GM19035 (cell line): ENCODE data around the gene RBPJ.
"Not testable (repeated sequence)": the region's sequence is repeated elsewhere in the genome, so short reads cannot be mapped to it uniquely, and the experiment has no call there.

Source experiments
- ATAC-seq: cut with Tn5 transposase; IDR thresholded peaks from one replicate; pipeline ENCODE4 v1.9.1; 2021; ENCODE audit not compliant: unreplicated experiment

Gene RBPJ

DNA sequence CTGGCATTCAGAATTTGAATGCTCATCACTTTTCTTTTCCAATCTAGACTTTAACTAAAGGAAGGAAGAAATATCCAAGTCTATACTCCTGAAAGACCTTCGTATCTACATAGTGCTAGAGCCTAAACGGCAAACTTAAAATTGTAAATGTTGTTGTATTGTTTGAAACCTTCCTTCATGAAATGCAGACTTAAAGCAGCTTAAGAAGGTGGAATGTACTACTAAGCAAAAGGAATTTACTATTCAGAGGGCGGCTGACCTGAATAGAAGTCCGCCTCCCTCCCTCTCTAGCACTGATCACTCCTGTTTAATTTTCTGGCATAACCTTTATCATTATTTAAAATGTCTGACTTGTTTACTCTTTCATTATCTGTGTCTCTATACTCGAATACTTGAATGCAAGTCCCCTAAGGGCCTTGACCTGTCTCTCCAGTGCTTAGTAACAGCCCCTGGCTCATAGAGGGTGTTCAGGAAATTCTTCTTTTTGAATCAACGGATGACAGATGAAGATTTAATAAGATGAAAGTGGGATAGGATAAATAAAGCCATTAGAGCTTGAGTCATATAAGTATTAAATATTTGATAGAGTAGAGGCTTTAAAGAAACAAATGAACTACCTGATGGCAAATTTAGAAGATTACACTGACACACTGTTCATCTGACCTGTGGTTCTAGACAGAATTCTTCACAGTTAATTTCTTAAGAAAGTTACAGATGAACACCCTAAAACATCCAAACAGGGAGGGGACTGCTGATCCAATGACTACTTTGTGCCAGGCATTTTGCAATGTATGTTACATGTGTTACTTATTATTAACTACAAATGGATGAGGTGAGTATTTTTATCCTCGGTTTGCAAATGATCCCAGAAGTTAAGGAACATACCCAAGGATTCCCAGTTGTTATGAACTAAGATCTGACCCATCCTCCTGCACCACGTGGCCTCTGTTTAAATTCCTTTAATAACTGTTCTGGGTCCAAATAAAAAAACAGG is 20.2 kb upstream of the RBPJ start:
- no peak for ATAC-seq

DNA sequence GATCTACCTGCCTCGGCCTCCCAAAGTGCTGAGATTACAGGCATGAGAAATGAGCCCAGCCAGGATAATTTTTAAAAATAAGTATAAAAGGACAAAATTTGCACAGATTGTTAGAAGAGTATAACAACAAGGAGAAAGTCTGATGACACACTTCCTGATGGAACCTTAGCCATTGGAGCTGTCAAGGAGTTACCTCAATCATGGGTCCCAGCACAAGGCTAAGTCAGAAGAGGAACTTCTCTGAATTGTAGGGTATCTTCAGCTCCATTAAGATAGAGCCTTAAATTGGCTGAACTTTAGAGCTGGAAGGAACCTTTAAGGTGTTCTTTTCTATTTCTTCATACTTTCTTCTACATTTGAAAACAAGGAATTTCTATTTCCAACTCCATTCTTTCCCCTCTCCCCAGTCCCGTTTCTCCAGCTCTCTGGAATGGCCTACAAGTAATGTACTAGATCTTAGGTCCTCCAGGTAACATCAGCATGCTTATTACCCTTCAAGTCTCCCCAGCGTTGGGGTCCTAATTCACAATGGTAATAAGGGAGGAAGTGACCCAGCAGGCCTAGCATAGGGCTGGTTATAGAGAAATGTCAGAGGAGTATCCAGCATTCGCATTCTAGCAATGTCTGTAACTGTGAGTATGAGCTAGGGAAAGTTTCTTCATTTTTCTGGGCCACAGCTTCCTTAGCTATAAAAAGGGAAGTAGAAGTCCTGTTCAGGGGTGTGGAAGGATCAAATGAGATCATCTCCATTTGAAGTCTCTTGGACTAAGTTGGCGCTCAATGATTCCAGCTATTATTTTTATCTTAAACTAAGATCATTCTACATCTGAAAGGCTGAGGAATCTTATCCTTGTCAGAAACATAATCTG is 18.5 kb upstream of the RBPJ start:
- ATAC-seq: no peak

DNA sequence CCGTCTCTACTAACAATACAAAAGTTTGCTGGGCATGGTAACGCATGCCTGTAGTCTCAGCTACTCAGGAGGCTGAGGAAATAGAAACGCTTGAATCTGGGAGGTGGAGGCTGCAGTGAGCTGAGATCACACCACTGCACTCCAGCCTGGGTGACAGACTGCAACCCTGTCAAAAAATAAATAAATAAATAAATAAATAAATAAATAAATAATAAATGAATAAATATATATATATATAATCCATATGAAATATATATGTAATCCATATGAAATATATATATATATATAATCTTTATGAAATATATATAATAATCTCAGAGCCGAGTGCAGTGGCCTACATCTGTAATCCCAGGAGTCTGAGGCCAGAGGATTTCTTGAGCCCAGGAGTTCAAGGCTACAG is 17.8 kb upstream of the RBPJ start:
- no peak for ATAC-seq

DNA sequence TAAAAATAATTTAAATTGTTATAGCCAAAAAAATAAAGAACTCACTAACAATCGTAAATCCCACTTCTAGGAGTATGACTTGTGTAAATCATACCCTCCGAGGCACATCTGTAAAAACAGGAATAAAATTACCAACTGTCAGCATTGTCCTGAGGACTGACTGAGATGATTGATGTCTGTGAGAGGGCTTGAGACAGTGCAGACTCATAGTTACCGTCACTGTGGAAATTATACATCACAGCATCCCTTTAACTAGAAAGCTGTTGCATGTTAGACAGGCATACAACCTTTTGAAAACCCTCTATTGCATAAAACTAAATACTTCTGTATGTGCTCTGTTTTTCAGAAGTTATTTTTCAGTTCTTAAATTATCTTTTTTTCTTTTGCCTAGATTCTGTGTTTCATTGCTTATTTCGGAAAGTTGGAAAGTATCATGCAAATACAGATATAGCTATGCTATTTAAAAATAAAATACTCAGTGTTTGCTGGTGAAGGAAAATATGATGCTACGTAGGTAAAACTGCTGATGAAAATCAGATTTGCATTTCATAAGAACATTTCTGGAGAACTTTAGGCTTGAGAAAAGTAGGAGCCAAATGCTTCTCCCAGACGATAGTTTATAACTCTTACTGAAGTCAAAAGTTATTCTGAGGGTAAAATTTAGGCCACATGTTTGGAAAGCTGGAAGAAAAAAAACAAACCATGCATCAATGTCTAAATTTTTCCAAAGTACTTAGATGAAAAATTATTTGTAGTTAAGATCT is 13.6 kb upstream of the RBPJ start:
- ATAC-seq: no peak

DNA sequence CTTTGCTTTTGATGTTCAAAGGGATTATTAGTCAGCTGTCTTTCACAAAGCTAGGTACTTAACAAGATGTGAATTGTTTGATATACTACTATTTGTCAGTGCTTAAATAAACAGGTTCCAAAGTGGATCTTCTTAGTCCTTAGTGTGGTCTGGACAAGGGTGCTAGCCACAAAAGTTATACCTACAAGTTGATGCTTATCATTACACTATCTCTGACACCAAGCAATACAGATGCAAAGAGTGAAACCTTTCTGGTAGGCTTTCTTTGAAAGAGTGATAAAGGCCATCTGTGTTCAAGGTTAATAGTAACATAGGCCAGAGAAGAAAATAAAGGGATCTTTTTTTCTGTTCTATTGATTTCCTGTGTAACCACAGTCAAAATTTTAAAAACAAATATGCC is 12.2 kb upstream of the RBPJ start:
- no peak for ATAC-seq

DNA sequence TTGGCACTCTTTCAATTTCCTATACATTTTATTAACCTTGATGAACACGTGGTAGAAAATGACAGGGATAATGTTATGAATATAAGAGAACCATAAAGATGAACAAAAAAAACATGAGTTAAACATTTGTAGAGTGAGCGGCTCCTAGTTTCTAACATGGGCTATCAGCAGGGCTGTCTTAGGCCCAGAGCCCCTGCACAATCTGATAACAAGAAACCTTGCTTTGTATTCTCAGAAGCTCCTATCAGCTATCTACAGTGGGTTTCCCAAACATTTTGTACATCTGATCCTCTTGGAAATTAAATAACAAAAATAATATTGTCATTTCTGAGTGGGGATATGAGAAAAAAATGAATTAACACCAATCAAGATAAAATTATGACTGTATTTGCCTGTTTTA is 10.6 kb upstream of the RBPJ start:
- ATAC-seq: no peak

DNA sequence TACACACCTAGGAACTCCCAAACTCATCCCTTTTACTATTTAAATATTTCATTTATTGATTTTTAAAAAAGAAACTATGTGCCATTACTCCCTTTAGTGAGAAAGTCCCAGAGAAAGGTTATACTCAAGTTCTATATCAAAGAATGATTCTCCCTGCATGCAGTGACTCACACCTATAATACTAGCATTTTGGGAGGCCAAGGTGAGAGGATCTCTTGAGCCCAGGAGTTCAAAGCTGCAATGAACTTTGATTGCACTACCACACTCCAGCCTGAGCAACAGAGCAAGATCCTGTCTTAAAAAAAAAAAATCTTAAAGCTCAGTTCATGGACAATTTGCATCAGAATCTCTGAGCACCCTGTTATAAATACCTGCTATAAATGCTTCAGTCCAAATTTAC is 9.2 kb upstream of the RBPJ start:
- ATAC-seq: no peak

DNA sequence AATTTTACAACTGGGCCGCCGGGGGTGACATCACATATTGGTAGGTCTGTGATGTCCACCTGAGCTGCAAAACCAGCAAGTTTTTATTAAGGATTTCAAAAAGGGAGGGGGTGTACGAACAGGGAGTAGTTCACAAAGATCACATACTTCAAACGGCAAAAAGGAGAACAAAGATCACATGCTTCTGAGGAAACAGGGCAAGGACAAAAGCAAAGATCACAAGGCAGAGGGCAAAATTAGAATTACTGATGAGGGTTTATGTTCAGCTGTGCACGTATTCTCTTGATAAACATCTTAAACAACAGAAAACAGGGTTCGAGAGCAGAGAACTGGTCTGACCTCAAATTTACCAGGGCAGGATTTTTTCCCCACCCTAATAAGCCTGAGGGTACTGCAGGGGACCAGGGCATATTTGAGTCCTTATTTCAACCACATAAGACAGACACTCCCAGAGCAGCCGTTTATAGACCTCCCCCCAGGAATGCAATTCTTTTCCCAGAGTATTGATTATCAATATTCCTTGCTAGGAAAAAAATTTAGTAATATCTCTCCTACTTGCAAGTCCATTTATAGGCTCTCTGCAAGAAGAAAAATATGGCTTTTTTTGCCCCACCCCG is 5.4 kb upstream of the RBPJ start:
- ATAC-seq: not testable (repeated sequence)

DNA sequence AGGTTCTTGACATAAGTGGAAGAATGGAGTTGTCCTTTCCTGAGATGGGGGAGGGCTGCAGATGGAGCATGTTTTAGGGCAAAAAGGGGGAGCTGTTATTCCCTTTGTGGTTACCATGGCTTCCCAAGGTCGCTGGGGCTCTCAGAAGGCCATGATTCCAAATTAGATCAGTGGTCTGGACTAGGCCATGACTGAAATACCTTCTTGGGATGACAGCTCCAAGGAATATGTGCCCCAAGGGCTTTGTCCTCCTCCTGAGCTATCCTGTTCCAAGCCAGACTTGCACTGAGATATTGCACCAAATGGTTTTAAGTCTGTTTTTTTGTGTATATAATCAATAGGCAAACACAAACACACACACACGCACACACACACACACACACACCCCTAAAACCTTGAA is 3.0 kb upstream of the RBPJ start:
- no peak for ATAC-seq

DNA sequence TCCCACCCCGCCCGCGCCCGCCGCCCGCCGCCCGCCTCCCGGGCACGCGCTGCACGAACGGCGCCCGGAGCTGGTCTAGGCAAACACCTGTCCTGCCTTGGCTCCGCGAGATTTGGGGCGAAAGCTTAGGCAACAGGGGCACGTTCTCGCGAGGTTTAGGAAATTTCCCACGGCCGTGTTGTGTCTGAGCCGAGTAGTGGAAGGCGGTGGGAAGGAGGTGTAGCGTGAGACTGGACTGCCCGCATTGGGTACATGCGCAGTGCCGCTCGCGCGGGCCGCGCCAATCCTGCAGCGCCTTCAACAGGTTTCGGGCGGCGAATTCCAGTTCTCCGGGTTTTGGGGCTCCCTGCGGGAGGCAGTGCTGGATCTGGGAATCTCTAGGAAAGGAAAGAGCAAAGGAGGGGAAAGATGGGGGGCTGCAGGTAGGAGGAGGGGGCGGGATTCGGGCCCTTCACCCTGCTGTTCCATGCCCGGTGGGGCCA is 1.3 kb upstream of the RBPJ start:
- peak; percentile 70 for ATAC-seq

DNA sequence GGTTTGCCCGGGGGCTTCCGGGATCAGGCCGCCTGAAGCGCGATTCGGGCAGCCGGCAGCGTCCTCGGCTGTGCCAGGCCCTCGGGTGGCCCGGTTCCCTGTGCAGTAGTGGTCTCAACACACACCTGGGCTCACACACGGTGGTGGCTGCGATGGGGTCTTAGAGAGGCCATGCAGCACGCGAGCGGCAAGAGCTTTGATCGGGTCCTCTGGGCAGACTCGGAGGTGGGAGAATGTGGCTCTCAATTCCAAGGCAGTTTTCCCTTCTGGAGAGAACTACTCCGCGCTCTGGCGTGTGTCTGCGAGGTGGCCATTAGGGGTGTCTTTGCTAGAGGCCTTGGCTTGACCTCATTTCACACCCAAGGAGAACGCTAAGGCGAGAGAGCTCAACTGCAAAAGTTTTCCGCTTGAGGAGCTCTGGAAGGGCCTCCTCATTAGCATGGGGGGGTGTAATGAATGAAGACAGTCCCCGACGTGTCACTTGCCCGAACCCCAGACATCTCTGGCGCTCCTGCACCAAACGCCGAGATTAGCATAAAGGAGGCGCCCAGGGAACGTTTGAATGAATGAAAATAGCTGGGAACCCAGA is 771 bp upstream of the RBPJ start:
- ATAC-seq: peak; percentile 14

DNA sequence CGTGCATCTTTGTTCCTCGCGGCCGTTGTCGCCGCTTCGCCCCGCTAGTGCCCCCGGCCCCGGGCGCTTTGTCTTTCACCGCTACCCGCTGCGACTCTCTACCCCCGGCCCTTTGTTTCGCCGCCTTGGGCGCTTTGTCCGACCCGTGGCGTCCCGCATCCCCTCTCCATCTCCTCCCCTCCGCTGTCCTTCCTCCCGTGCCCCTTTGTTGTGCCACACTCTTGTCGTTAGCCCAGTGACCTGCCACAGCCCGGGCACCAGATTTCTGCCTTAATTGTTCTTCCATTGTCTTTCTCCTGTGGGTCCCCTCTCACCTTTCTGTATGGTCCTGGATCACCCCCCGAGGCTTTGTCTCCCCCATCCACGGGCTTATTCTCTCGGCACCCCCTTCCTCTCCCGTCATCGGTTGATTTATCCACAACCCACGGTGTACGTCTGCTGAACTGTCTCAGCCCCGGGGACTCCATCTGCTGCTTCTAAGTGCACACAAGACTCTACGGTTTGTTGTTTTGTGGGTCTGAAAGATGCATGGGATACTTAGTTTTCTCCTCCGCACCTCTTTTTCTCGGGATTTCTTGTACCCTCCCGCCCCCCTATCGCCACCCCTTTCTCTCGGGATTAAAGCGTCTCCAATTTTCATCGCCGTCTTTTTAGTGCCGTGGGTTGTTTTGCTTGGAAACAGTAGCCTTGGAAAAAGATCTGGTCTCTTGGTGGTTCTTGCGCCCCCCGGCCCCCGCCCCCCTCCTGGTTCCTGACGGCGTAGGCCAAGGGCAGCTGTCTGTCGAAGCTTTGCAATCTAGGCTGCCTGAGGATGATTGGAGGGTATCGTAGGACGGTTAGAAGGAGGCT is 783 bp downstream of the RBPJ start:
- ATAC-seq: no peak

DNA sequence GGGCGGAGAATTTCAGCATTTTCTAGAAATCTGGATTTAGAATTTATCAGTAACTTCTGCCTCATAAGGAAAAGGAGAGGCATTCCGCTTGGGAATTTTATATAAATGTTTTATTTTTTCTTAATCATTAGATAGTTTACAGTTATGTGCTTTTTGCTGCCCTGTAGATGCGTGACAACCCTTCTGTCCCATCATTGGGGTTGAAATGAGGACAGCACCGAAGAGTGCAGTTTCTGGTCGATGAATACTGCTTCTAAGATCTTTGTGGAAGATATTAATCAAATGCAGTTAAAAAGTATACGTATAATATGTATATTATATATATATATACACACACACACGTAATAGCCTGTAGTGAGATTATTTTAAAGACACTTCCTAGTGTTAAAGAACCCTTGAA is 1.5 kb downstream of the RBPJ start:
- ATAC-seq: no peak

DNA sequence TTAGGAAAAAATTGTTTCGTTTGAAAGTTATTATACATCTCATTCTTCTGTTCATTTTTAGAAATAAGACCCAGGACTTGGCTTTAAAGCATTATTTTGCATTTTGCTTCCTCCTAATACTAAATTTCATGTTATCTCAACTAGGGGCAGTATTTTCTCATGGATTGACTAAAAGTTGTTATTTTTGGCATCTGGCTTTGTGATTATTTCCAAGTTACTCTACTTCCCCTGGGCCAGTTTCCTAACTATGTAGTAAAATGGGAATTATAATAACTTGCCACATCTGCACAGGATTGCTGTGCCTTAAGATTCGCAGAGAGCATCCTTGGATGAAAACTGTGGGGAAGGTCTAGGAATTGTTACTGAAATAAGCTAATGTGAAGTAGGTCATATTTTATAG is 3.0 kb downstream of the RBPJ start:
- no peak for ATAC-seq

DNA sequence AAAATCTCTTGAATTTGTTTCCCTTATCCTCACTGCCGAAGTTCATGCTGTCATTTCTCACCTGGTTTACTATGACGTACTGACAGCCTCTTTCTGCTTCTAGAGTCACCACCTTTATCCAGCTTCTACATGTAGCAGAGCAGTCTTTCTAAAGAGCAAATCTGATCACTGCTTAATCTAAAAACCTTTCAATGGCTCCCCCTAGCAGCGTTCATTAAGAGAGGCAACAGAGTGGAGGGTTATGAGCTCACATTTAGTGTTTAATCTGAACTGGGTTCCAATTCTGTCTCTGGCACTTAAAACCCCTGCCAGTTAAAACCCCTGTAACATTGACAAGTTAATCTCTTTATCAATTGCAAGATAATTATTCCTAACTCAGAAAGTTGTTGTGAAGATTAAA is 4.4 kb downstream of the RBPJ start:
- ATAC-seq: no peak

DNA sequence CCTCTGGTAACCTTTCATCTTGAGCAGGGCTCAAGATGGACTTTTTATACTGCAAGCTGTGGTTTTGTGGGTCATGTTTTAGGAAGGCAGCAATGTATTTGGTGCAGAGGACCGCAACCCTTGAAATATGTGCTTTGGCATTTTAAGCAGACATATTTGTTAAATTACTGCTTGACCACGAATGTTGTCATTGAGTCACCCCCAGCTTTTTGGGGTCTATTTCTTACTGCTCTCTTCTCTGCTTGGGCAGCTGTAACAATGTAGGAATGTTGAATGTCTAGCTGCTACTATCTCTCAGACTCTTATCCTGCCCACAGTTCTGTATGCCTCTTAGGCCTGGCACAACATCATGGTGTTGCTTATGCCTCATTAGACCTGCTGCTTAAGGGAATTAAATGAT is 6.0 kb downstream of the RBPJ start:
- no peak for ATAC-seq

DNA sequence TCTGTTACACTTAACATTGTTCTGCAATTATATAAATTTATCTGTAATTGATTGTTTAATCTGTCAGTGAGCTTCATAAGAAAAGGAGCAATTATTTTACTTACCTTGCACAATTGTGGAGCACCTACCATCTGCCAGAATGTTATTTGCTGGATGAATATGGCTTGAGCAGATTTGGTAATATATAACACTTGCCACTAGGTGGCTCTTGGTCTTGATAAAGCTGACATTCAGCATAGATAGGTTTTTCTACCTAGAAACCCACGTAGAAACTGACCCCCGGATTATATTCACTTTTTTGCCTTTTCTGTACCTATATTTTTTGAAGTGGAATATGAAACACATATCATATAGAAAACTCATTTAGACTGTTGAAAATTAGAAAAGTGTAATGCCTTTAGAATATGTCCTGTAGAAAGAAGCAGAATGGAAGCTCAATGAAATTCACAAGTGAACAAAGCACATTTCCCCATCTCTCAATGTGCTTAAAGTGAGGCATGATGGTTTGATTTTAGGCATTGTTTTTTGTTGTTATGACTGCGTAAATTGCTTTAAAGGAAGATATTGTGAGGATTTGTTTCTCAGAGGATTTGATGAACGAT is 9.5 kb downstream of the RBPJ start:
- peak; percentile 73 for ATAC-seq

DNA sequence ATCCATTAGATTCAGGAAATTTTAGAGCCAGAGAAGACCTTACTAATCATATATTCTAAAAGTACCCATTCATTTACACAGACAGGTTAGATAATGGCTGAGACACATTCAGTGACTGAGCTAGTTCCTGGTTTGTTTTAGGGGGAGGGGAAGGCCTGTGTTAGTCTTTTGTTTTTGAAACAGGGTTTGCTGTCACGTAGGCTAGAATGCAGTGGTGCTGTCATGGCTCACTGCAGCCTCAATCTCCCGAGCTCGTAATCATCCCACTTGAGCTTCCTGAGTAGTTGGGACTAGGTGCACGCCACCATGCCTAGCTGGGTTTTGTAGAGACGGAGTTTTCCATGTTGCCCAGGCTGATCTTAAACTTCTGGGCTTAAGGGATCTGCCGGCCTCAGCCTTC is 10.1 kb downstream of the RBPJ start:
- no peak for ATAC-seq

DNA sequence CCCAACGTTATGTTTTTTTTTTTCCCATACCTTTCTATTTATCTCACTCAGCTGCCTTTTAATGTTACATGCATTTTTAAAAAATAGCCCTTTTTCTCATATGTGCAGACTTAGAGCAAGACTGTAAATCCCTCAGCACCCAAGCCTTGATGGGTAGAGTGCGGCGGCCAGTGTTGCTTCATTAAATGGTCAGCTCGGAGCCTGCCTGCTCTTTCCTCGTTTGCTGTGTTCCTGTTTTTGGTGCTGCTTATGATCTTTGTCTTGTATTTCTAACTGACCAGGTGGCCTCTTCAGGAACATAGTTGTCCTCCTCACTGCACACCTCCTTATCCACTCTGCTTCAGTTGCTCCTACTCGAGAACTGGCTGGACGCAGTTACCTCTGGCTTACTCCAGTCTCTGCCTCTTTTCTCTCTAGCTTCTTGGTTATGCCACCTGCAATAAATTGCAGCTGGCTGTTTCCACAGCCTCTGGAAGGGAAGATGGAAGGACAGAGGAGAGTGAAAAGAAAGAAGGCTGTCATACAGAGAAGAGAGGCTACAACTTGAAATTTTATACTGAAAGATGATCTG is 10.7 kb downstream of the RBPJ start:
- ATAC-seq: no peak
